H9 (cell line): ENCODE measurements around the gene KRT35. TPM values are rescaled to one million over a fixed set of nuclear protein-coding genes. Genes with fewer than 3 reads are reported as not detected.

Experiments used
- DNase-seq: peaks from one replicate; pipeline ENCODE4 v3.0.0-alpha.2; 2017
- H2AFZ ChIP-seq: one replicate; pipeline ENCODE4 v1.6.1; 2013; ENCODE audit warnings: mild to moderate bottlenecking, low read length, control low read depth, moderate library complexity
- H2AK5ac ChIP-seq: 2 replicates; pipeline ENCODE4 v1.6.1; 2013; ENCODE audit warnings: low read length, control low read depth, mixed read lengths; ENCODE audit not compliant: insufficient read length
- H2BK120ac ChIP-seq: one replicate; pipeline ENCODE4 v1.6.1; 2013; ENCODE audit warnings: low read depth, mild to moderate bottlenecking, low read length, control low read depth, inconsistent platforms; ENCODE audit not compliant: poor library complexity, severe bottlenecking
- H2BK12ac ChIP-seq: 2 replicates; pipeline ENCODE4 v1.6.1; 2013; ENCODE audit warnings: low read length, control low read depth, mixed read lengths, low read depth; ENCODE audit not compliant: insufficient read length
- H2BK15ac ChIP-seq: 2 replicates; pipeline ENCODE4 v1.6.1; 2013; ENCODE audit warnings: low read depth, low read length, control low read depth
- H2BK20ac ChIP-seq: one replicate; pipeline ENCODE4 v1.6.1; 2013; ENCODE audit warnings: low read depth, mild to moderate bottlenecking, low read length, control low read depth, inconsistent platforms; ENCODE audit not compliant: poor library complexity, severe bottlenecking
- H2BK5ac ChIP-seq: 2 replicates; pipeline ENCODE4 v1.6.1; 2013; ENCODE audit warnings: low read length, control low read depth, mixed read lengths; ENCODE audit not compliant: insufficient read length
- H3K14ac ChIP-seq: 2 replicates; pipeline ENCODE4 v1.6.1; 2013; ENCODE audit warnings: low read length, control low read depth; ENCODE audit not compliant: insufficient read depth
- H3K18ac ChIP-seq: 2 replicates; pipeline ENCODE4 v1.6.1; 2013; ENCODE audit warnings: low read depth, mild to moderate bottlenecking, mixed read lengths, low read length, control low read depth; ENCODE audit not compliant: insufficient read length
- H3K23ac ChIP-seq: 2 replicates; pipeline ENCODE4 v1.6.1; 2013; ENCODE audit warnings: low read length, control low read depth, mixed read lengths, low read depth; ENCODE audit not compliant: insufficient read length
- H3K23me2 ChIP-seq: 2 replicates; pipeline ENCODE4 v1.6.1; 2013; ENCODE audit warnings: low read depth, mild to moderate bottlenecking, mixed read lengths, low read length, control low read depth; ENCODE audit not compliant: insufficient read length, poor library complexity, severe bottlenecking
- H3K27ac ChIP-seq: 2 replicates; pipeline ENCODE4 v1.5.1; 2013; ENCODE audit warnings: low read length, control low read depth, mixed read lengths, low read depth; ENCODE audit not compliant: insufficient read length
- H3K27me3 ChIP-seq: 2 replicates; pipeline ENCODE4 v1.6.1; 2013; ENCODE audit warnings: low read length, control low read depth, inconsistent platforms; ENCODE audit not compliant: insufficient read depth
- H3K4ac ChIP-seq: 2 replicates; pipeline ENCODE4 v1.6.1; 2013; ENCODE audit warnings: low read depth, mild to moderate bottlenecking, control low read depth, inconsistent platforms, low read length, moderate library complexity
- H3K4me1 ChIP-seq: 2 replicates; pipeline ENCODE4 v1.6.1; 2013; ENCODE audit warnings: low read length, control low read depth, inconsistent platforms; ENCODE audit not compliant: insufficient read depth
- H3K4me2 ChIP-seq: 2 replicates; pipeline ENCODE4 v1.6.1; 2013; ENCODE audit warnings: low read length, control low read depth, mixed read lengths; ENCODE audit not compliant: insufficient read length, insufficient read depth
- H3K56ac ChIP-seq: 2 replicates; pipeline ENCODE4 v1.6.1; 2013; ENCODE audit warnings: low read depth, mild to moderate bottlenecking, mixed read lengths, low read length, control low read depth; ENCODE audit not compliant: insufficient read length
- H3K79me1 ChIP-seq: 2 replicates; pipeline ENCODE4 v1.6.1; 2013; ENCODE audit warnings: low read depth, mild to moderate bottlenecking, moderate library complexity, low read length, control low read depth, inconsistent platforms; ENCODE audit not compliant: insufficient read depth, poor library complexity, severe bottlenecking
- H3K79me2 ChIP-seq: 2 replicates; pipeline ENCODE4 v1.6.1; 2013; ENCODE audit warnings: low read length, control low read depth, inconsistent platforms; ENCODE audit not compliant: insufficient read depth
- H3K9ac ChIP-seq: 2 replicates; pipeline ENCODE4 v1.6.1; 2013; ENCODE audit warnings: low read length, control low read depth, mixed read lengths; ENCODE audit not compliant: insufficient read length; ENCODE audit errors: extremely low read depth
- H3K9me3 ChIP-seq: one replicate; pipeline ENCODE4 v1.6.1; 2013; ENCODE audit warnings: low read depth, low read length, inconsistent platforms; ENCODE audit not compliant: control insufficient read depth
- H3T11ph ChIP-seq: one replicate; pipeline ENCODE4 v1.6.1; 2013; ENCODE audit warnings: mild to moderate bottlenecking, low read length, control low read depth, inconsistent platforms
- H4K20me1 ChIP-seq: one replicate; pipeline ENCODE4 v1.6.1; 2013; ENCODE audit not compliant: control insufficient read depth, insufficient read length, insufficient read depth
- H4K5ac ChIP-seq: 2 replicates; pipeline ENCODE4 v1.6.1; 2013; ENCODE audit warnings: low read depth, mild to moderate bottlenecking, mixed read lengths, low read length, control low read depth; ENCODE audit not compliant: insufficient read length
- H4K8ac ChIP-seq: replicated peaks from 2 replicates; pipeline ENCODE4 v1.6.1; 2013; ENCODE audit warnings: low read length, control low read depth, mixed read lengths, low read depth; ENCODE audit not compliant: insufficient read length
- H4K91ac ChIP-seq: 2 replicates; pipeline ENCODE4 v1.6.1; 2013; ENCODE audit warnings: low read depth, mild to moderate bottlenecking, moderate library complexity, mixed read lengths, low read length, control low read depth; ENCODE audit not compliant: insufficient read length
- H3K27ac Mint-ChIP-seq, 3 experiments: 2 replicates in 2 of 3; 3 replicates in 1 of 3; pipeline ENCODE4 v1.8.0; 2020 to 2021; ENCODE audit warnings: mixed read lengths in 3 of 3, mild to moderate bottlenecking in 1 of 3, moderate library complexity in 1 of 3
- H3K27me3 Mint-ChIP-seq: 2 replicates; pipeline ENCODE4 v1.8.0; 2021; ENCODE audit warnings: low read depth, mild to moderate bottlenecking, moderate library complexity, mixed read lengths
- H3K36me3 Mint-ChIP-seq, 3 experiments: 2 replicates in 2 of 3; 3 replicates in 1 of 3; pipeline ENCODE4 v1.8.0; 2020 to 2021; ENCODE audit warnings: low read depth in 3 of 3, mixed read lengths in 3 of 3; ENCODE audit not compliant: insufficient read depth in 1 of 3
- H3K4me1 Mint-ChIP-seq, 2 experiments: 2 replicates each; pipeline ENCODE4 v1.8.0; 2020; ENCODE audit warnings: mixed read lengths in 2 of 2
- H3K4me3 Mint-ChIP-seq, 2 experiments: 2 replicates in 1 of 2; 3 replicates in 1 of 2; pipeline ENCODE4 v1.8.0; 2020 to 2021; ENCODE audit warnings: mild to moderate bottlenecking in 2 of 2, mixed read lengths in 2 of 2, moderate library complexity in 1 of 2
- H3K9me3 Mint-ChIP-seq, 2 experiments: 2 replicates in 1 of 2; 3 replicates in 1 of 2; pipeline ENCODE4 v1.8.0; 2020; ENCODE audit warnings: mild to moderate bottlenecking in 2 of 2, mixed read lengths in 2 of 2, moderate library complexity in 1 of 2
- WGBS: extraction: QIAGEN DNeasy Blood & Tissue Kit; methylation state at CpG from one replicate; pipeline ENCODE4 v1.1.7; 2013; ENCODE audit warnings: missing lambda C conversion rate, low lambda C conversion rate, mixed read lengths; ENCODE audit not compliant: insufficient read length; ENCODE audit errors: extremely low coverage; 5-methylcytosine and 5-hydroxymethylcytosine counted together
- total RNA-seq: library from RNA; stranded (reverse); gene quantifications from 2 replicates; pipeline ENCODE4 v1.2.1, GENCODE V29; 2021
- TF ChIP-seq, protein P1 (sequence below): fragments of 200-600 bp; sonication (generic); conservative IDR thresholded peaks from 3 replicates; pipeline ENCODE4 v1.8.0; 2021; ENCODE audit warnings: antibody characterized with exemption, mild to moderate bottlenecking

Gene KRT35
- total RNA-seq, 1 experiment from 2014 or later, result not detected

- H3K9ac ChIP-seq, result no peak within 1 kb of the TSS
- no peak for DNase-seq
- H2BK5ac ChIP-seq, result no peak within 1 kb of the TSS
- H4K5ac ChIP-seq, result no peak within 1 kb of the TSS
- H3K27me3 ChIP-seq, result no peaks in the 10 kb centered on the region
- no peak within 1 kb of the TSS for H2BK120ac ChIP-seq
- TF ChIP-seq, protein P1, sequence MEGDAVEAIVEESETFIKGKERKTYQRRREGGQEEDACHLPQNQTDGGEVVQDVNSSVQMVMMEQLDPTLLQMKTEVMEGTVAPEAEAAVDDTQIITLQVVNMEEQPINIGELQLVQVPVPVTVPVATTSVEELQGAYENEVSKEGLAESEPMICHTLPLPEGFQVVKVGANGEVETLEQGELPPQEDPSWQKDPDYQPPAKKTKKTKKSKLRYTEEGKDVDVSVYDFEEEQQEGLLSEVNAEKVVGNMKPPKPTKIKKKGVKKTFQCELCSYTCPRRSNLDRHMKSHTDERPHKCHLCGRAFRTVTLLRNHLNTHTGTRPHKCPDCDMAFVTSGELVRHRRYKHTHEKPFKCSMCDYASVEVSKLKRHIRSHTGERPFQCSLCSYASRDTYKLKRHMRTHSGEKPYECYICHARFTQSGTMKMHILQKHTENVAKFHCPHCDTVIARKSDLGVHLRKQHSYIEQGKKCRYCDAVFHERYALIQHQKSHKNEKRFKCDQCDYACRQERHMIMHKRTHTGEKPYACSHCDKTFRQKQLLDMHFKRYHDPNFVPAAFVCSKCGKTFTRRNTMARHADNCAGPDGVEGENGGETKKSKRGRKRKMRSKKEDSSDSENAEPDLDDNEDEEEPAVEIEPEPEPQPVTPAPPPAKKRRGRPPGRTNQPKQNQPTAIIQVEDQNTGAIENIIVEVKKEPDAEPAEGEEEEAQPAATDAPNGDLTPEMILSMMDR, result no peak
- no peak within 1 kb of the TSS for H3K18ac ChIP-seq
- no peak within 1 kb of the TSS for H2BK12ac ChIP-seq
- no peak within 1 kb of the TSS for H3K23ac ChIP-seq
- no peaks in the 10 kb centered on the region for H3K79me1 ChIP-seq
- H3K4me1 ChIP-seq, result no peaks in the 10 kb centered on the region
- H2BK20ac ChIP-seq, result no peak within 1 kb of the TSS
- H4K20me1 ChIP-seq, result no peaks in the 10 kb centered on the region
- no peak within 1 kb of the TSS for H3K27ac Mint-ChIP-seq
- no peak within 1 kb of the TSS for H3K14ac ChIP-seq
- H3K4me1 Mint-ChIP-seq, result peaks cover 6% of the 10 kb centered on the region in 2 experiments
- H2AK5ac ChIP-seq, result no peak within 1 kb of the TSS
- WGBS, result no CpG with 5 or more reads among the region's 10 CpGs
- H3K27ac ChIP-seq, result no peak within 1 kb of the TSS
- no peak within 1 kb of the TSS for H3K4me2 ChIP-seq
- no peak within 1 kb of the TSS for H4K8ac ChIP-seq
- H3K9me3 ChIP-seq, result no peaks in the 10 kb centered on the region
- no peak within 1 kb of the TSS for H2AFZ ChIP-seq
- H3K4me3 Mint-ChIP-seq, result no peak within 1 kb of the TSS; a peak in 1 of 5 replicates
- H3K4ac ChIP-seq, result no peak within 1 kb of the TSS
- no peaks in the 10 kb centered on the region for H3K23me2 ChIP-seq
- no peaks in the 10 kb centered on the region; a peak in 1 of 5 replicates for H3K9me3 Mint-ChIP-seq
- no peaks in the 10 kb centered on the region for H3K79me2 ChIP-seq
- H3K27me3 Mint-ChIP-seq, result peaks cover 24% of the 10 kb centered on the region
- no peak within 1 kb of the TSS for H3K56ac ChIP-seq
- H4K91ac ChIP-seq, result no peak within 1 kb of the TSS
- H3T11ph ChIP-seq, result no peak within 1 kb of the TSS
- no peak within 1 kb of the TSS for H2BK15ac ChIP-seq
- H3K36me3 Mint-ChIP-seq, result no peaks in the 10 kb centered on the region; a peak in 1 of 7 replicates
Measured at GRCh38 chr17:41440531-41441033, 40.4 kb downstream of the KRT35 start, which contains the start of gene KRT38. Gene KRT38, minus strand, starts transcription at chr17:41440983. Its CDS starts 62 bp downstream, at chr17:41440921.
